ENCODE measurements around the gene MLH3.

- no peak for TF ChIP-seq POLR2AphosphoS5 (IDR thresholded peaks at IDR 0.05; ENCODE audit: borderline replicate concordance, low read depth, low read length)
- no peak for TF ChIP-seq EZH2 (IDR thresholded peaks at IDR 0.05)
Observed at GRCh38 chr14:74982661-74983060, 68.6 kb downstream of the MLH3 start.

All from SK-N-MC (cell line).